Measurements from ENCODE around the gene B4GAT1.
"Not testable (repeated sequence)": the region's sequence is repeated elsewhere in the genome, so short reads cannot be mapped to it uniquely, and the experiment has no call there.

Gene B4GAT1

GRCh38 chr11:66320289-66320688 is 27.1 kb downstream of the B4GAT1 start:
- not testable (repeated sequence) for DNase-seq

- DNase-seq = no peak
These were observed 28.8 kb downstream of the B4GAT1 start for GRCh38 chr11:66318600-66318970.

DNA sequence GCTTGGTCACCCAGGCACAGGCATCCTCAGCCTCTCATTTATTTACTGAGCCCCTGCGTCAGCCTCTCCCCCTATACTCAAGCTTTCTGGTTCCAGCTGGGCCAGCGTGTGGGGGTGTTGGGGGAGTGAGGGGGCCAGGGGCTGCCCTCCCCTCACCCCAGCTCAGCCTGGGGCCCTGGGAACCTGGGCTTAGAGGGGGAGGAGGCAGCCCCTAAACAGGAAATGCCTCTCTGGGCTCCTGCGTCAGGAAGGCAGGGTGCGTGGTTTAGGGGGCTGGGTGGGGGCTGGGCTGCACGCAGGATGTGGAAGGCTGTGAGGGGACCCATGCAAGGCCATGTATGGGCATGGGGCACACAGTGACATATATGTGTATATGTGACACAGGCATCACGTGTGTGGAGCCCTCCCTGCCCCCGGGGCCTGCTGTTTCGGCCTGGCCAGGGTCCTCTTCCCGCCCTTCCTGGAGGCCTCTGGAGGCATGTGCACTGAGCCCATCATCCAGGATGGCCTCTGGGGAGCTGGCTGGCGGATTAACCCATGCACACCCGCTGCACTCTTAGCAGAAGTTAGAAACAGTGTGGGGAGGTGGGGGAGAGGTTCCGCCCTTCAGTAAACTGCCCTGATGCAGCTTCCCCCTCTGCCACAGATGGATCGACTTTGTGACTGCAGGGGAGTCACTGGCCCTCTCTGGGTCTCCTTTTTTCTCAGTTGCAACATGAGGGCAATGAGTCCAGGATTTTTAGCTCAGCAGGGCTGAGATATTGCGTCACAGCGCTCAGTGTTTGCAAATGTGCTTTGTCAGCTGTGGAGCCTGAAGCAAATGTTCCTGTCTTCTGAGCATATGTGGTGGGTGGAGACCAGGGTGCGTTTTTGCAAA is 29.5 kb downstream of the B4GAT1 start:
- peak; percentile 40 for DNase-seq

- peak; percentile 45 for DNase-seq
These were observed 30.1 kb downstream of the B4GAT1 start for GRCh38 chr11:66317322-66317722.

- DNase-seq = peak; percentile 79
These were observed 30.6 kb downstream of the B4GAT1 start, which contains the start of gene CD248 for GRCh38 chr11:66316849-66317251. Gene CD248, minus strand, starts transcription at chr11:66317044. Its CDS starts 17 bp downstream, at chr11:66317027.

GRCh38 chr11:66315921-66316811 is 31.3 kb downstream of the B4GAT1 start:
- peak; percentile 86 for DNase-seq

DNA sequence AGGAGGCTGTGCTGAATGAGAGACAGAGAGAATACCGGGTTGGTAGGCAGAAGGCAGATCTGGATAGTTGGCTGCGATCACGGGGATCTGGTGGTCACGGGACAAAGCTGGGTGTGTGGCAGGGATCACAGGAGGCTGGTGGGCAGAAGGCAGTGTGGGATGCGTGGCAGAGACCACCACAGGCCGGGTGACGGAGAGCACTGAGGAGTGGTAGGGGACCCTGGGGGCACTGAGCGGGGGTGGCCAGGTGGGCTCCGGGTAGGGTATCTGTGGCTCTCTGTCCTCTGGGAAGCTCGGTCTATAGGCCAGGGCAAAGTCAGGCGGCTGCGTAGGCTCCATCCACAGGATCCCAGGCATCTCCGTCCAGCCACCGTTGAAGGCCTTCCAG is 31.9 kb downstream of the B4GAT1 start:
- DNase-seq = no peak

- DNase-seq = no peak
These were observed 32.6 kb downstream of the B4GAT1 start for GRCh38 chr11:66314561-66315497.

GRCh38 chr11:66314186-66314501 is 33.3 kb downstream of the B4GAT1 start:
- no peak for DNase-seq

DNA sequence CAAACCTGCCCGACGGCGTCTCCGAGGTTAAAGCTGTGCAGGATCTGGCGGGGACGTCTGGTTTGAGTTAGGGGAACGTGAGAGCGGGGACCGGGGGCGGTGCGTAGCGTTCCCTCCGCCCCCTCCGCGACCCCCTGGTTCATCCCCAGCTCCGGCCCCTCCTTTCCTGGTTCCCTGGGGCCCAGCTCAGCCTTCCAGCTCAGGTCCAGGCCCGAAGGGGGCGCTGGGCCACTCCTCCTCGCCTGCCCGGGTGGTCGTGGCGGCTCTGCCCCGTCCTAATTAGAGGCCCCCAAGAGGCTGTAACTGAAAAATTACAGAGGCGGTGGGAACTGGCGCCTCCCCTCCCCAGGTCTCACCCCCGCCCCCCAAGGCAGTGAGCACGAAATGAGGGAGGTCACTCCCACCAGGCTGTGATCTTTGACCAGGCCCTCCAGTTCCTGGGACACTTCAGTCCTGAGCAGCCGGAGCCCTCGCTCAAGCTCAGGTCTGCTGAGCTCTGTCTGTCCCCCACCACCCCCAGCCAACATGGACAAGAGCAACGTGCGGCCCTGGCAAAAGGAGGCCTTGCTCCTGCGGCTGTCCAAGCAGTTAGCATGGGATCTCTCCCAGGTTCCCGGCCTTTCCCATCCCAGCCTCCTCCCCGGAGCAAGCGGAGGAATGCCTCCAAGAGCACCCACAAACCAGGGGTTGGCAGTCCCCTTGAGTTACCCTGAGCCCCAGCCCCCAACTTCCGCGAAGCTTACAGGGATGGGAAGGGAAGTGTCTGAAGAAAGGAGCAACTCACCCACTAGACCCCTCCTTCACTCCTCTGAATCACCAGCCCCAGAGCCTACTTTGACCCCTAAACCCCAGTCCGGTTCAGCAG is 33.9 kb downstream of the B4GAT1 start:
- DNase-seq = no peak

DNA sequence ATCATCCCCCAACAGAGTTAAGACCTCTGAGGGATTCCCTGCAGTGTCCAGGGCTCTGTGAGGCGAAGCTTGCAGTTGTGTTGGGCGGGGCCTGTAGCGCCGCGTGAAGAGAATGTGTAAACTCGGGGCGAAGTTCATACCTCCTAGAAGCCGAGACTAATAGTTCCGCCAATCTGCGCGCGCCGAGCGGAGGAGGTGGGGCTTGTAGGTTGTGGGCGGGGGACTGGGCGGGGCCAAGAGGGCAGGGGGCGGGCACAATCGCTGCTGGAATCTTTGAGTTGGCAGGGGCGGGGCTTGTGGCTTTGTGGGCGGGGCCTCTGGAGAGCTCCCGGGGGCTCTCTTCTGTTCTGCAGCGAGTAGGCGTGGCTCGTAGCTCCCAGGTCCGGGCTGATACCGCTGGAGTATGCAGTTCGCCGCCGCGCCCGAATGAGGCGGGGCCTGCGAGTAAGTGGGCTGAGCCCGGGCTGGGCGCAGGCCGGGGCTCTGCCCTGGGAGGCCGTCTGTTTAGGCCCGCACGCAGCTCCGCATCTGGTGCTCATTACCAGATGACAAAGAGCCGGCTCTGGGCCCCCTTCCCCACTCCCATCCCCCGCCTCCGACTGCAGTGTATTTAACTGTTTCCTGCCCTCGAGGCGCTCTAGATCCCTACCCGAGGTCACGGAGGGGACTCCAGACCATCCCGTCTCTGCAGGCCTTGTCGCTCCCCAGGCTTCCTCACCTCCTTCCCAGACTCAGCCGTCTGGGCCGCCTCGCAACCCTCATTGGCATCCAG is 34.7 kb downstream of the B4GAT1 start:
- DNase-seq = peak; percentile 99

GRCh38 chr11:66311965-66312548 is 35.4 kb downstream of the B4GAT1 start:
- DNase-seq = peak; percentile 98

DNA sequence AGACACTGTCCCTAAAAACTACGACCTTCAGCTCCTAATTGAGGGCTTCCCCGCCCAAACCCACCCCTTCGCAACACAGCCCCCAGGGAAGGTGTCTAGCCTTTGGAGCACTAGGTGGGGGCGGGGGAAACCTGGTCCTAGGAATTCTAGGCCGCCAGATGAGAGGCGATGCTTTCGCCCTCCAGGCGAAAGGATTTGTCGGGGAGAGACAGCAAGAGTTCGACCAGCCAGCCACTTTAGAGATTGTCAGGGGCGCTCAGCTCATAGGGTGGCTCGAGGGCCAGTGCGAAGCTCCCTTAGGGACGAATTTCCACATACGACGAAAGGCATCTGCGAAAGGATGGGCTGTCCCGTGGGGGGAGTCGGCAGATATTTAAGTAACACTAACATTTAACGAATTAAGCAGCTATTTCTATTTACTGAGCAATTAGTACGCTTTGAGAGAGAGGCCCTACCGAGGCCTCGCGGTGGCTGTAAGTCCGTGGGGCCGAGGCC is 35.9 kb downstream of the B4GAT1 start:
- DNase-seq = peak; percentile 62

DNA sequence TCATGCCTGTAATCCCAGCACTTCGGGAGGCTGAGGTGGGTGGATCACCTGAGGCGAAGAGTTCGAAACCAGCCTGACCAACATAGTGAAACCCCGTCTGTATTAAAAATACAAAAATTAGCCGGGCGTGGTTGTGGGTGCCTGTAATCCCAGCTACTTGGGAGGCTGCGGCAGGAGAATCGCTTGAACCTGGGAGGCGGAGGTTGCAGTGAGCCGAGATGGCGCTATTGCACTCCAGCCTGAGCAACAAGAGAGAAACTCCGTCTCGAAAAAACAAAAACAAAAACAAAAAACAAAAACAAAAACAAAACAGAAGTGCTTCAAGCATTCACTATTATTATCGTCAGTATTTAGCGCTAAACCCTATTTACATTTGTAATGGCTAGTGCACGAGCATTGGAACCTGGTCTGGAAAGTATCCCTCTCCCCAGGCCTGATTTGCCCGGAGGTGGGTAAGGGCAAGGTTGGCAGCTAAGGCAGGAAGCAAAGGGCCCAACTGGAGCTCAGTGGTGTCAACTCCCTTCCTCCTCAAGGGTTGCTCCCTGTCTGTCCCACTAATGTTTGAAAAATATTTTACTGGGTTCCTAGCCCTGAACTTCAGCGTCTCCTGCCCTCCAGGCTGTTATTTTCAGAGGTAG is 36.5 kb downstream of the B4GAT1 start:
- not testable (repeated sequence) for DNase-seq

GRCh38 chr11:66310324-66310723 is 37.1 kb downstream of the B4GAT1 start:
- no peak for DNase-seq

DNA sequence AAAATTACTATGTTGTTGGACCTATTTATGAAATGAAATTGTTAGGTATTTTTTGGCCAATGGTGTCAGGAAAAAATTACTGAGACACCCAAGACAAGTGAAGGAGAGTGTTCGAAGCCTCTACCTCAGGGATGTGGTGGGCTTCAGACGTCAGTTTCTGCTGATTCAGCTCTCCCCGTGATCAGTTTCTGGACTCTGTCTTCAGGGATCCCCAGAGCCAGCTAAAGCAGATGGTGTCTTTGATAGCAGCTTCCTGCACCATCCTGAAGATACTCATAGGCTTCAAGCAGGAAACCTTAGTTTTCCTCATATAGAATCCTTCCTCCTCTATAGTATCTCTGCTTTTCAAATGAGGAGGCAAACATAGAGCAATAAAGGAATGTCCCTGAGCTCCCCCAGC is 38.0 kb downstream of the B4GAT1 start:
- DNase-seq = no peak

- no peak for DNase-seq
These were observed 44.8 kb downstream of the B4GAT1 start for GRCh38 chr11:66302656-66303055.

DNA sequence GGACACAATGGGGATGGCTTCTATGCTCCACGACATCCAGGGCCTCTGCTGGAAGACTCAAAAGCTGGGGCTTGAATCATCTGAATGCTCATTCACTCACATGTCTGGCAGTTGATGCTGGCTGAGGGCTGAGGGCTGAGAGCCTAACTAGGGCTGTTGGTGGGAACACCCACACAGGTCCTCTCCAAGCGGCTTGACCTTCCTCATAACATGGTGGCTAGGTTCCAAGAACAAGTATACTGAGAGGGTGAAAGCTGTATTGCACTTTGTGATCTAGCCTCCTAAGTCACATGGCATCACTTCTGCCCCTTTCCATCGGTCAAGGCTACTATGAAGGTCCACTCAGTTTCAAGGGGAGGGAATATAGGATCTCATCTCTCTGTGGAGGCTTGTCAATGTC is 48.2 kb downstream of the B4GAT1 start:
- DNase-seq = no peak

- no peak for DNase-seq
These were observed 49.8 kb downstream of the B4GAT1 start for GRCh38 chr11:66297610-66298009.
